GM21528 (cell line): Measurements from ENCODE around the gene DTX1.

Experiments used
- ATAC-seq: cut with Tn5 transposase; IDR thresholded peaks from one replicate; pipeline ENCODE4 v1.9.1; 2021; ENCODE audit warnings: mild to moderate bottlenecking, moderate library complexity; ENCODE audit not compliant: unreplicated experiment, low FRiP score

DTX1 gene

GRCh38 chr12:113092607-113093408 is 36.3 kb downstream of the DTX1 start:
- no peak for ATAC-seq

- no peak for ATAC-seq
These were observed 37.0 kb downstream of the DTX1 start for GRCh38 chr12:113093409-113094101.

DNA sequence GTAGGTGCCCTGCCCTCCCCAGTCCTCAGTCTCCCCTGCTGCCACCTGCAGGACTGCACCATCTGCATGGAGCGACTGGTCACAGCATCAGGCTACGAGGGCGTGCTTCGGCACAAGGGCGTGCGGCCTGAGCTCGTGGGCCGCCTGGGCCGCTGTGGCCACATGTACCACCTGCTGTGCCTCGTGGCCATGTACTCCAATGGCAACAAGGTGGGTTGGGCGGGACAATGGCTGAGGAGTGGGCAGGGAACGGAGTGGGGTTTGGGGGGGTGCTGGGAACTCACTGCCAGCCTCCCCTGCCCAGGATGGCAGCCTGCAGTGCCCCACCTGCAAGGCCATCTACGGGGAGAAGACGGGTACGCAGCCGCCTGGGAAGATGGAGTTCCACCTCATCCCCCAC is 38.2 kb downstream of the DTX1 start:
- no peak for ATAC-seq

DNA sequence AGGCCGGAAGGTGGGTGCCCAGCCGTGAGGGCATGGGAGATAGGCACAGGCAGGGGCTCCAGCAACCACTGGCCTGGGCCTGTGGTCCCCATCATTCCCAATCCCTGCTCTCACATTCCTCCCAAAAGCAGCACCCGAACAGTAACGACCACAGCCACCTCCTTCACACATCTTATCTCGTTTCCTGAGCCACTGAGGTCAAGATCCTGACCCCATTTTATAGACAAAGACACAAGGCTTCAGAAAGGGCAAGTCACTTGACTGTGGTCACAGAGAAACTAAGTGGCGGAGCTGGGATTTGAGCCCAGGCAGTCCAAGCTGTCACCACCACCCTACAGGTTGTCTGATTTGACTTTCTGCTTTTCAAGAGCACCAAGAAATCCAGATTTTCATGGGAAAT is 38.9 kb downstream of the DTX1 start:
- ATAC-seq: no peak

DNA sequence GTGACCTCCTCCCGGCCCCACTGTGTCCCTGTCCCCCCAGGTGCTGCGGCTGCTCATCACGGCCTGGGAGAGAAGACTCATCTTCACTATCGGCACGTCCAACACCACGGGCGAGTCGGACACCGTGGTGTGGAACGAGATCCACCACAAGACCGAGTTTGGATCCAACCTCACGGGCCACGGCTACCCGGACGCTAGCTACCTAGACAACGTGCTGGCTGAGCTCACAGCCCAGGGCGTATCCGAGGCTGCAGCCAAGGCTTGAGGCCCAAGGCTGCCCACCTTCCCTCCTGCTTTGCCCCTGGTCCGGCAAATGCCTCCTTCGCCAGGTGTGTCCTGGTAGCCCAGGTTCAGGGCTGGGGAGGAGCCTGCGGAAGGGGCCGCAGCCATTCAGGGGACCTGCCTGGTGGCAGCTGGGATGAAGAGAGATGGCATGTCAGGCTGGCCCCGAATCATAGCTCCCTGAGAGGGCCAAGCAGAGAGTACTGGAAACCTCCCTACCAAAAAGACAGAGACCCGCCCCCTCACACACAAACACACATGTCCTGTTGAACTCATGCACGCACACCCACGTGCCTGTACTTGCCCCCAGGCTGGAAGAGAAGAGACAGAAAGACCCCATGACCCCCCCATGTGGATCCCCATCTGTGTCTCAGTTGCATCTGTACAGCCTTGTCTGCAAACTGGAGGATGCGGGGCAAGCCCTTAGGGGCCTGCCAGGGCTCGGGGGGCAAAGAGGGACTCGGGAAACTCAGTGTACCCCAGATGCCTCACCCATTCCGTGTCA is 40.3 kb downstream of the DTX1 start:
- ATAC-seq: no peak

DNA sequence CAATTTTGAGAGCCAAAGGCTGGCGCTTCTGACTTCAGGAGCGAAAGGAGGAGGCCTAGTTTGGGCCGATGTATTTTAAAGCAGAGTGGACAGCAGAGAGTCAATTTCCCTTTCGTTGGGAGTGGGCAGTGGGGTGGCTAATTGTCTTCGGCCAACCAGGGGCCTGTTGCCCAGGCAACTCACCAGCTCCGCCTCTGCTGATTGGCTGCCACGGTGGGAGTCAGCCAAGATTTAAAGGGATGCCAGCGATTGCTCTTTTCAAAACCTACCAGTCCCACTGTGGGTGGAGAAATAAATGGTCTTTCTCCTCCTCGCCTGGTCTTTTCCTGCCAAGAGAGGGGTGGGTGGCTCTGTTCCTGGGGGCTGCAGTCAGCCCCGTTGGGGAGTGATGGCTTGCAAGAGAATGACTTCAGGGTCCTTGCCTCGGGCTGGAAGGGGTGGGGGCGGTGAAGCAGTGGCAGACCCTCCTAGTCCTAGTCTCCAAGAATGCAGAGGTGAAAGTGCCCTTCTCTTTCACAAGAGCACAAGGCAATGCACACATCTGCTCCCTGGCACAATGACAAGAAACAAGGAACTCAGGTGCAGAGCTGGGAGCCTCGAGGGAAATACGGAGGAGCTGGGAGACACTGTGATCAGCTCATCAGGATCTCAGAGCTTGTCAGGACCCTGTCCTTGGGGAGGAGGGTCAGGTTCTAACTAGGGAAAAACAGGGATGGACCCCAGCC is 41.3 kb downstream of the DTX1 start:
- ATAC-seq: no peak

DNA sequence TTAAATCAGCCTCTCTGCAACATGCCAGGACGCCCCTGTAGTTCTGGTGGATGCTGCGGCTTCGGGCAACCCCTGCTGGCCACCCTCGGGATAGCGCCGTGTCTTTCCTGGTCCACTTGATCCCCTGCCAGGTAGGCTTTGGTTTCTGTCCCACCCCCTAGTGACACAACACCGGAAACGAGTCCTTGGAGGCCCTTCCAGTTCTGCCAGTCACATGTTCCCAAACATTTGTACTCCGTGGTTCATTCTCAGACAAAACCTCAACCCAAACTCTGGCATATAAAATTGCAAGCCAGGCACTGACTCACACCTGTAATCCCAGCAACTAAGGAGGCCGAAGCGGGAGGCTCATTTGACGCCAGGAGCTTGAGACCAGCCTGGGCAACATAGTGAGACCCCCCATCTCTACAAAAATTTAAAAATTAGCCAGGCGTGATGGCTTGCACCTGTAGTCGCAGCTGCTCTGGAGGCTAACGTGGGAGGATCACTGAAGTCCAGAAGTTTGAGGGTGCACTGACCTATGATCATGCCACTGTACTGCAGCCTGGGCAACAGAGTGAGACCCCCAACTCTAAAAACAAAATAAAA is 42.0 kb downstream of the DTX1 start:
- ATAC-seq: no peak

GRCh38 chr12:113099364-113099763 is 42.8 kb downstream of the DTX1 start:
- ATAC-seq: no peak

DNA sequence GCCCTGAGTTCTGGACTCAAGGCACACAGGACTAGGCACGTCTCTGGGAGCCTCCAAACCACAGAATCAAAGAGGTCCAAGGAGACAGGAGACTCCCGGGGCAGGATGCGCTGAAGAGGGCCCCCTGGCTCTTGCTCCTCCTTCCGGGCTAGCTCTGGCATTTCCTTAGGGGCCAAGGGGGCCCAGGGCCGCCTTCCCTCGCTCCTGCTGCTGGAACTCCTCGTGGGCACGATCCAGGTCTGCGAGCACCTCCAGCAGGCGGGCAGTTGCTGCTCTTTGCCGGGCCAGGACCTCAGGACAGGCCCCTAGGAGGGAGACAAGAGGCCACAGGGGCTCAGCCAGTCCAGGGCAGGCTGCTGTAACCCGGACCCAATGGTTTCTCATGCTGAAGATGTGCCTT is 43.2 kb downstream of the DTX1 start:
- ATAC-seq: no peak

DNA sequence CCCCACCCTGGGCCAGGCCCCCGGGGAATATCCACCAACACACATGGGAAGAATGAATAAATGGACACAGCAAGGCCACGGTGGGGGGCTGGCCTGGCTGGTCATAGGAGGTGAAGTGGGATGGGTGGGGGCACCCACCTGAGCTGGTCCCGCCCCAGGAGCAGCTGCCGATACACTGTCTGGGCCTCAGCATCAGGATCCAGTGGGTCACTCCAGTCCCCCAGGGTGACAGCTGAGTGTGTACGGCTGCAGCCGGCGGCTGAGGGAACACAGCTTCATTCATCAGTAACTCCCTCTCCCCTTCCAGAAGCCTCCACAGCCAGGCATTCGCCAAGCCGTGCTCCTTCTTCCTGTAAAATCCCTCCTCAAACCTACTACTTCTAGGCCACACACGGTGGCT is 45.2 kb downstream of the DTX1 start:
- no peak for ATAC-seq

DNA sequence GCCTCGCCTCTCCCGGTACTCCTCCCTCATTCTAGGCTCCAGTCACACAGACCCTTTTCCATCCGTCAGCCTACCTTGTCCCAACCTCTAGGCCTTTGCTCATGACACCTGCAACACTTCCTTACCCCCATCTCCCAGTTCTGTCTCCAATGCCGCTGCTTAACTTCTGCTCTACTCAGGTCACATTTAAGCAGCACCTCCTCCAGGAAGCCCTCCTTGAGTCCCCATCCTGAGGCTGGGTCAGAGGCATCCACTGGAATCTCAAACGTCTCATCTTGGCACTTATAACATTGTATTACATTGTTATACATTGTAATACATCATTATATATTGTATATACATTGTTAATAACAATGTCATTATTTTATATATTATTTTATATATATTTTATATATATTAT is 46.3 kb downstream of the DTX1 start:
- no peak for ATAC-seq

GRCh38 chr12:113103756-113104450 is 47.4 kb downstream of the DTX1 start:
- no peak for ATAC-seq

DNA sequence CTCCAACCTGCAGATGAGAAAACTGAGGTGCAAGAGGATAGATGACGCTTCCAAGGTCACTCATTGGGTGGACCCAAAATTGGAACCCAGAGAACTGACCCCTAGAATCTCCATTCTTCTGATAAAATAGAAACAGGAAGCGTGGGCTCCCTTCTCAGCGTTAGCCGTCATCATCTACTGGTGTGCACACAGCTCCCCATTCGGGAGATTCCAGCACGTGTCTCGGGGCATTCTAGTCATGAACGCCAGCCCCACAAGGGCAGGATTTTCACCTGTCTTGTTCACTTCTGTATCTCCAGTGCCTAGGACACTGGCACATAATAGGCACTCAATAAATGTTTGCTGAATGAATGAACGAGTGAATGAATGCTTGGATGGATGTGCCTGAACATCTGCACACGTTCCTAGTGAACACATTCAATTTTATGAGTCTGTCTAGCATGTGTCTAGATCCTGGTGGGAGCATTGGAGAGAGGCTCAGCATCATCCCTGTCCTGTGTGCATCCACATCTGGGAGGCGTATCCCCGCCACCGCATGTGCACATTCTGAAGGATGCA is 48.5 kb downstream of the DTX1 start:
- ATAC-seq: no peak

- ATAC-seq: no peak
These were observed 49.2 kb downstream of the DTX1 start for GRCh38 chr12:113105606-113106271.

DNA sequence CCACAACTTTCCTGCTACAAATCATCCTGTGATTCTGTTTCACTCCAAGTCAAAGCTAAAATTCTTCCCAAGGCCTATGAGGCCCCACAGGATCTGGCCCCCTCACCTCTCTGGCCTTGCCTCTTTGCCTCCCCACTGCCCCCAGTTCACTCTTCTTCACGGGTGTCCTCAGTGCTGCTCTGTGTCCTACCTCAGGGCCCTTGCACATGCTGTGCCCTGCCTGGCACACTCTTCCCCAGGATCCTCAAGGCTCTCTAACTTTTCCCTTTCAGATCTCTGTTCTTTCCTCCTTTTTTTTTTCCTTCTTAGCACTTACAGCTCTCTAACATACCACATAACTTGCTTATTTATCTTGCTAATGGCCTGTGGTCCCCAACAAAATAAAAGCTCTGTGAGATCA is 49.8 kb downstream of the DTX1 start:
- no peak for ATAC-seq

GRCh38 chr12:113108308-113108707 is 51.8 kb downstream of the DTX1 start:
- ATAC-seq: no peak

- no peak for ATAC-seq
These were observed 52.8 kb downstream of the DTX1 start for GRCh38 chr12:113109360-113109759.

DNA sequence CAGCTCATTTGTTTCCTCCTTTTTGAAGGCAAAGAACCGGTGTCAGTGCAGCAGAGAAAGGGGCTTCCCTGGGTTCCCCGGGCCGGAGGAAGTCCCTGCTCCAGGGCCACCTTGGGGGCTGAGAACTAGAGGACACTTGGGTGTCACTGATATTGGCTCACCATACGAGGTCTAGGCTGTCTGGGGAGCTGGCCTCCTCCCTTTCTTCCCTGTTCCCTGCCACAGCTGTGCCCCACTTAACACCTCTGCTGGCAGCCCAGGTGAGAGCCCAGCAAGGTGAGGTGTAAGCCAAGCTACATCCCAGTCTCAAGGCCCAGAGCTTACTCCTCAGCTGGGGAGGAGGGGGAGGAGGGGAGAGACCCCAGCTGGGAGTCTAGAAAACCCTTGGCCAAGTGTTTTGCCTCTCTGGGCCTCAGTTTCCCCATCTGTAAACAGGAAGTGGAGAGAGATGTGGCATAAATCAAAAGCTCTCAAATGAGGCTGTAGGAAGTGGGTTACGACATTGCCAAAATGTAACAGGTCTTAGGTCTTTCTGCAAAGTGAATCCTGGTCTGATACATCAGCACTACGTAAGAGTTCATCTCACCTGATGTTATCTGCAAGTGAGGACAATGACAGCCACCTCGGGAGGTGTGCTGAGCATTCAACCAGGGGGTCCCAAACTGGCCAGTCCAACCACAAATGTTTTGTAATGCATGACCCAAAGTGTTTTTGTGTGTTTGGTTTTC is 53.5 kb downstream of the DTX1 start:
- no peak for ATAC-seq
